NT2/D1 (cell line): ENCODE measurements around the gene SAA4.

Experiments
- SUZ12 ChIP-seq: IDR thresholded peaks from 2 replicates; pipeline ENCODE4 v1.6.1; 2011; ENCODE audit not compliant: insufficient read length, insufficient read depth; ENCODE audit errors: extremely low read depth
- YY1 ChIP-seq: IDR thresholded peaks from 2 replicates; pipeline ENCODE4 v1.6.1; 2011; ENCODE audit not compliant: insufficient read length, insufficient read depth
- ZNF274 ChIP-seq: IDR thresholded peaks from 2 replicates; pipeline ENCODE4 v1.6.1; 2011; ENCODE audit warnings: mild to moderate bottlenecking, low read depth, low read length

DNA sequence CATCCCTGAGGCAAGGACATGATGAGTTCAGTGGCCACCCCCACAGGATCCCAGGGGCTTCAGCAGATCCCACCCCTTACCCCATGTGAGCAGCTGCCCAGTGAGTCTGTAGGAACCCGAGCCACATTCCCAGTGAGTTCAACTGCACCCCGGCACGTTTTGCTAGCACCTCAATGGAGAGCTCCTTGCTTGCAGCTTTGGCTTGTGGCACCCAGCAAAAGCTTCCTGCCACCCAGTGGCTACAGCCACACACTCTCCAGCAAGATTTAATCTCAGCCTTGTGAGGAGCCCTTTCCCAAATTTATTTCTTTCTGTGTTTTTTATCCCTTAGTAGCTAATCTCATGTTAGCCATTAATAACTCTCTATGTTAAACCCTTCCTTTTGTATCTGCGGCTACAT, 33.5 kb upstream of the SAA4 start:
- TF ChIP-seq ZNF274 (no peak), YY1 (no peak), SUZ12 (no peak)
